ENCODE results near the gene AIRE. TPM values are rescaled to one million over a fixed set of nuclear protein-coding genes. Genes with fewer than 3 reads are reported as not detected.
"Not testable (repeated sequence)": the region's sequence is repeated elsewhere in the genome, so short reads cannot be mapped to it uniquely, and the experiment has no call there.

AIRE gene
- total and polyA plus RNA-seq, 2 donors (not counting 1 experiment from before 2014, with no cell fraction given), result not detected

DNA sequence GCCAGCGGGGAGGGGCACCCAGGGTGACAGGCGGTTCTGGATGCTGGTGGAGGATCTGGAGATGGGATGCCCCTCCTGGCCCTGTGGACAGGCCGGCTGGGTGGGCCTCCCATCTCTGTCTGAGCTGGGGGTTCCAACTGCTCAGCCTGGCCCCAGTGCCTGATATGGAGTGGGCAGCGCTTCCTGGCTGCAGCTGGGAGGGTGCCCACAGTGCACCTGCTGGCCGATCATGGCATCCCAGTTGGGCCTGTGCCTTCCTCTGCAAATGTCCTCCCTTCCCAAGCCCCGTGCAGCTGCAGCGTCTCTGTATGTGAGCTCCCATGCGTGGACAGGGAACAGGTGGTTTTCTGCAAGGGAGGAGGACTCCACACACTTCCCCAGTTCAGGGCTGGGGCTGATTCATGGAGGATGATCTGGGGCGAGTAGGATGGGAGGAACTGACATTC, 16.3 kb downstream of the AIRE start:
- no peaks in the 10 kb centered on the region for H4K20me1 ChIP-seq (ENCODE audit: control insufficient read depth, extremely low read depth, insufficient read depth, low read length)
- no peaks in the 10 kb centered on the region for H3K9me3 ChIP-seq (ENCODE audit: control insufficient read depth, insufficient read depth, low read depth, low read length)
- H3K27me3 ChIP-seq (ENCODE audit: control insufficient read depth, insufficient read depth, low read length), result no peaks in the 10 kb centered on the region
- H3K9ac ChIP-seq (ENCODE audit: insufficient read depth, low read length), result no peak overlapping the region
- TF ChIP-seq EZH2 (IDR thresholded peaks at IDR 0.05; ENCODE audit: low read length, missing control alignments), result no peak
- TF ChIP-seq, protein P1, sequence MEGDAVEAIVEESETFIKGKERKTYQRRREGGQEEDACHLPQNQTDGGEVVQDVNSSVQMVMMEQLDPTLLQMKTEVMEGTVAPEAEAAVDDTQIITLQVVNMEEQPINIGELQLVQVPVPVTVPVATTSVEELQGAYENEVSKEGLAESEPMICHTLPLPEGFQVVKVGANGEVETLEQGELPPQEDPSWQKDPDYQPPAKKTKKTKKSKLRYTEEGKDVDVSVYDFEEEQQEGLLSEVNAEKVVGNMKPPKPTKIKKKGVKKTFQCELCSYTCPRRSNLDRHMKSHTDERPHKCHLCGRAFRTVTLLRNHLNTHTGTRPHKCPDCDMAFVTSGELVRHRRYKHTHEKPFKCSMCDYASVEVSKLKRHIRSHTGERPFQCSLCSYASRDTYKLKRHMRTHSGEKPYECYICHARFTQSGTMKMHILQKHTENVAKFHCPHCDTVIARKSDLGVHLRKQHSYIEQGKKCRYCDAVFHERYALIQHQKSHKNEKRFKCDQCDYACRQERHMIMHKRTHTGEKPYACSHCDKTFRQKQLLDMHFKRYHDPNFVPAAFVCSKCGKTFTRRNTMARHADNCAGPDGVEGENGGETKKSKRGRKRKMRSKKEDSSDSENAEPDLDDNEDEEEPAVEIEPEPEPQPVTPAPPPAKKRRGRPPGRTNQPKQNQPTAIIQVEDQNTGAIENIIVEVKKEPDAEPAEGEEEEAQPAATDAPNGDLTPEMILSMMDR (conservative IDR thresholded peaks at IDR 0.05 in 1 of 2, IDR thresholded peaks at IDR 0.05 in 1 of 2; ENCODE audit: low read depth in 1 of 2, low read length in 2 of 2), result no peak
- H3K36me3 ChIP-seq (ENCODE audit: control insufficient read depth, insufficient read depth, low read length), result no peaks in the 10 kb centered on the region
- no peak overlapping the region for H3K4me2 ChIP-seq (ENCODE audit: extremely low read depth, insufficient read depth, low read length)
- H2AFZ ChIP-seq (ENCODE audit: low read length), result no peak overlapping the region
- H3K79me2 ChIP-seq (ENCODE audit: control insufficient read depth, insufficient read depth, low read length), result peaks cover 27% of the 10 kb centered on the region
- H3K4me1 ChIP-seq (ENCODE audit: control insufficient read depth, extremely low read depth, insufficient read depth, low read length), result peaks cover 5% of the 10 kb centered on the region
- DNase-seq (ENCODE audit: low read depth in 2 of 2), result no peak
- no peak overlapping the region for H3K4me3 ChIP-seq (replicated peaks in 1 of 4; ENCODE audit: control extremely low read depth in 1 of 4, insufficient read depth in 1 of 4, low read depth in 3 of 4, low read length in 4 of 4)
- no peak overlapping the region for H3K27ac ChIP-seq (ENCODE audit: insufficient read depth, low read length)

DNA sequence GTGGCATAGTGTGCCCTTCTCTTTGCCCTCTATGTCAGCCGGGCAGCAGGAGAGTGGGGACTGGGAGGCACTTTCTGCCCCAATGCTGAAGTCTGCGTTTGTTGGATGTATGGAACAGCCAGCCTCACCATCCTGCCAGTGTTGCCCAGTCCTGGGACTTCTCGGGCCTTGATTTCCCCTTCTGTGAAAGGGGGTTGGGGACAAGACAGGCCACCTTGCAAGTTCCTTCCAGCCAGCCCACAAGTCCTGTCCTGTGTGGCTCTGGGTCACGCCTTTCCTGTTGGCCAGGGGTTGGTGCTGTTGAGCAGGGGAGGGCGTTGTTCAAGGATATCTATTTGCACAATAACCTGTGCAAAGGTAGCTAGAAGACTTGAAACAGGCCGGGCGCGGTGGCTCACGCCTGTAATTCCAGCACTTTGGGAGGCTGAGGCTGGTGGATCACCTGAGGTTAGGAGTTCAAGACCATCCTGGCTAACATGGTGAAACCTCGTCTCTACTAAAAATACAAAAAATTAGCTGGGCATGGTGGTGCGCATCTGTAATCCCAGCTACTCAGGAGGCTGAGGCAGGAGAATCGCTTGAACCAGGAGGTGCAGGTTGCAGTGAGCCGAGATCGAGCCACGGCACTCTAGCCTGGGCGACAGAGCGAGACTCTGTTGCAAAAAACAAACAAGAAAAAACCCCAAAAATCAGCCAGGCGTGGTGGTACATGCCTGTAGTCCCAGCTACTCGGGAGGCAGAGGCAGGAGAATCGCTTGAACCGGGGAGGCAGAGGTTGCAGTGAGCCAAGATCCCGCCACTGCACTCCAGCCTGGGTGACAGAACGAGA, 17.1 kb downstream of the AIRE start:
- not testable (repeated sequence) for H2AFZ ChIP-seq (ENCODE audit: low read length); H3K36me3 ChIP-seq (ENCODE audit: control insufficient read depth, insufficient read depth, low read length); H3K9me3 ChIP-seq (ENCODE audit: control insufficient read depth, insufficient read depth, low read depth, low read length); DNase-seq (ENCODE audit: low read depth in 2 of 2); H3K9ac ChIP-seq (ENCODE audit: insufficient read depth, low read length); H3K4me3 ChIP-seq (replicated peaks in 1 of 4; ENCODE audit: control extremely low read depth in 1 of 4, insufficient read depth in 1 of 4, low read depth in 3 of 4, low read length in 4 of 4); H3K27me3 ChIP-seq (ENCODE audit: control insufficient read depth, insufficient read depth, low read length); H3K27ac ChIP-seq (ENCODE audit: insufficient read depth, low read length); H4K20me1 ChIP-seq (ENCODE audit: control insufficient read depth, extremely low read depth, insufficient read depth, low read length); H3K4me2 ChIP-seq (ENCODE audit: extremely low read depth, insufficient read depth, low read length); H3K4me1 ChIP-seq (ENCODE audit: control insufficient read depth, extremely low read depth, insufficient read depth, low read length)
- H3K79me2 ChIP-seq (ENCODE audit: control insufficient read depth, insufficient read depth, low read length), result peaks cover 27% of the 10 kb centered on the region

DNA sequence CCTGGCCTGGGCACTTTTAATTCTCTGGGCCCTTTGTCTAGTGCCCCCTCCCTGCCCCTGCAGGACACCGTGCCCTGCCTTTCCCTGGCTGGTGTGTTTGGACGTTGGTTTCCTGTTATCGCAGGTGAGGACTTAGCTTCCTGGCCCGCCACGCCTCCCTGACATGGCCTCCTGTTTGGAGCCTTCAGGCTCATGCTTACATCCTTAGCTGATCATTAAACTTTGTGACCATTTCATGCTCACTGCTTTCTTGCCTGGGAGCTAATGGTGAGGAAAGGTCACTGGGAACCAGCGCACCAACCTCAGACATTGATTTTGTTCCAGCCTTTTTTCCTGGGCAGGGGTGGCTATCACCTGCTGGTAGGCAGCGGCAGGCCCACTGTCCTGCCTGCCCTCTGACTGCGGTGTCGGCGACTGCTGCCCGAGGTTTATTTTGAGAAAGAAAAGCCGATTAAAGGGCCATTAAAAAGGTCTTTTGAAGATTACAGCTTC, 17.9 kb downstream of the AIRE start:
- Histone ChIP-seq H3K9me3 (ENCODE audit: control insufficient read depth, insufficient read depth, low read depth, low read length) (no peaks in the 10 kb centered on the region), H4K20me1 (ENCODE audit: control insufficient read depth, extremely low read depth, insufficient read depth, low read length) (no peaks in the 10 kb centered on the region), H3K36me3 (ENCODE audit: control insufficient read depth, insufficient read depth, low read length) (no peaks in the 10 kb centered on the region), H3K27ac (ENCODE audit: insufficient read depth, low read length) (no peak overlapping the region), H3K79me2 (ENCODE audit: control insufficient read depth, insufficient read depth, low read length) (peaks cover 27% of the 10 kb centered on the region), H3K4me3 (replicated peaks in 1 of 4; ENCODE audit: control extremely low read depth in 1 of 4, insufficient read depth in 1 of 4, low read depth in 3 of 4, low read length in 4 of 4) (no peak overlapping the region), H3K4me2 (ENCODE audit: extremely low read depth, insufficient read depth, low read length) (no peak overlapping the region), H3K4me1 (ENCODE audit: control insufficient read depth, extremely low read depth, insufficient read depth, low read length) (peaks cover 5% of the 10 kb centered on the region), H3K27me3 (ENCODE audit: control insufficient read depth, insufficient read depth, low read length) (no peaks in the 10 kb centered on the region), H2AFZ (ENCODE audit: low read length) (no peak overlapping the region), H3K9ac (ENCODE audit: insufficient read depth, low read length) (no peak overlapping the region)
- DNase-seq (ENCODE audit: low read depth in 2 of 2), result no peak
- TF ChIP-seq, protein P1 (conservative IDR thresholded peaks at IDR 0.05 in 1 of 2, IDR thresholded peaks at IDR 0.05 in 1 of 2; ENCODE audit: low read depth in 1 of 2, low read length in 2 of 2), result no peak
- TF ChIP-seq EZH2 (IDR thresholded peaks at IDR 0.05; ENCODE audit: low read length, missing control alignments), result no peak

Data from fibroblast of lung (primary cell).